ENCODE data around the gene C14orf132. TPM values are rescaled to one million over a fixed set of nuclear protein-coding genes. Genes with fewer than 3 reads are reported as not detected.

Gene C14orf132
- total and polyA plus RNA-seq, 3 donors from 2014 or later, result 1.4 to 8.4 (median 2.5) TPM

DNA sequence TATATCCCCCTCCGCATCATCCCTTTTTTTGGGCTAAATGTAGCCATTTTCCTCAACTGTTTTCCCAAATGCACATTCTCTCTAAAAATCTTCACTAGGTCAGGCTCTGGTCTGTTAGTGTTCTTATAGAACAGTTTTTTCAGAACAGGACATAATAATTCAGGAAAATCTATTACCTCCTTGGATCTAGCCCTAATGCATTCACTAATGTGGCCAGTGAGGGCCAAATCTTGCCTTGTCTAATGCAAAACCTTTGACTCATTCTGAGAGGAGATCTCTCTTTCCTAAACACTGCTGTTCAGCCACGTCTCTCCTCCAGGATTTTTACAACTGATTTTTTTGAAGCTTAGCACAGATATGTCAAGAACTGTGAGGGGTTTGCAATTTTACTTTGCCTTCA lies 15.5 kb downstream of the C14orf132 start:
- Histone ChIP-seq H3K27me3 (no peaks in the 10 kb centered on the region), H3K4me1 (no peaks in the 10 kb centered on the region), H3K27ac (no peak overlapping the region), H3K4me3 (no peak overlapping the region), H3K9me3 (no peaks in the 10 kb centered on the region), H3K36me3 (ENCODE audit: low read depth, missing control alignments) (no peaks in the 10 kb centered on the region)
- TF ChIP-seq POLR2A (IDR thresholded peaks at IDR 0.05), result no peak
- TF ChIP-seq, protein P1, sequence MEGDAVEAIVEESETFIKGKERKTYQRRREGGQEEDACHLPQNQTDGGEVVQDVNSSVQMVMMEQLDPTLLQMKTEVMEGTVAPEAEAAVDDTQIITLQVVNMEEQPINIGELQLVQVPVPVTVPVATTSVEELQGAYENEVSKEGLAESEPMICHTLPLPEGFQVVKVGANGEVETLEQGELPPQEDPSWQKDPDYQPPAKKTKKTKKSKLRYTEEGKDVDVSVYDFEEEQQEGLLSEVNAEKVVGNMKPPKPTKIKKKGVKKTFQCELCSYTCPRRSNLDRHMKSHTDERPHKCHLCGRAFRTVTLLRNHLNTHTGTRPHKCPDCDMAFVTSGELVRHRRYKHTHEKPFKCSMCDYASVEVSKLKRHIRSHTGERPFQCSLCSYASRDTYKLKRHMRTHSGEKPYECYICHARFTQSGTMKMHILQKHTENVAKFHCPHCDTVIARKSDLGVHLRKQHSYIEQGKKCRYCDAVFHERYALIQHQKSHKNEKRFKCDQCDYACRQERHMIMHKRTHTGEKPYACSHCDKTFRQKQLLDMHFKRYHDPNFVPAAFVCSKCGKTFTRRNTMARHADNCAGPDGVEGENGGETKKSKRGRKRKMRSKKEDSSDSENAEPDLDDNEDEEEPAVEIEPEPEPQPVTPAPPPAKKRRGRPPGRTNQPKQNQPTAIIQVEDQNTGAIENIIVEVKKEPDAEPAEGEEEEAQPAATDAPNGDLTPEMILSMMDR (IDR thresholded peaks at IDR 0.05), result no peak
- intact Hi-C loops (cut with DNase I; ENCODE audit: low total_unique reads), result no loop called here
- no peak for DNase-seq
- WGBS, 2 donors, result 76 to 81% methylated on average over 2 of the region's 2 CpGs

DNA sequence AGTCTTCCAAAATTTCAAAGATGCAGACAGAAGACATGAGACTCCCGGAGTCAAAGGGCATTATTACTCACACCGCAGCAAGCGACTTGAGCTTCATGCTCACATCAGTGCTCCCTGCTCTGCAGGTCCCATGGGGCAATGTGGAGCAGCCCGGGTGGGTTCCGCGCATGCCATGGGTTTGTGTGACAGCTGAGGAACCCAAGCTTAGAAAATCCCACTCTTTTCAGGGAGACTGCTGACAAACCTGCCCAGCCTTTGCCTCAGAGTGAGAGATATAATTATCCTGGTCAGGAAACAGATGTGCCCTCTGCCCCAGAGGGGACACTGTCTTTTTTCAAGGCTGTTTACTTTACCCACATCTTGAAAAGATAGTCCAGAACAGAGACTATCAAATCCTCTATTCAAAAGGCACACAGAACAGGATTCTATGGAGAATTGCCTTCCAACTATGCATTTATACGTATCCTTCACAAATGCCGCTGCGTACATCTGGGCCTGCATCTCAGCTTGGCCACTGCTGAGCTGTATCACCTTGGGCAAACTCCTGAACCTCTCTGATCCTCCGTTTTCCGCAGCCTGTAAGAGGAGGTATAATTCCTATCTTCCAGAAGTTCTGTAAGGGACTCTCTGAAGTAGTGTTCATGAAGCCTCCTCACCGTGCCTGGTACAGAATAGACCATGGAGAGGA lies 16.0 kb downstream of the C14orf132 start:
- no peak overlapping the region for H3K4me3 ChIP-seq
- no peaks in the 10 kb centered on the region for H3K36me3 ChIP-seq (ENCODE audit: low read depth, missing control alignments)
- no peaks in the 10 kb centered on the region for H3K4me1 ChIP-seq
- H3K27ac ChIP-seq, result no peak overlapping the region
- 76 to 82% methylated on average over 9 to 12 of the region's 12 CpGs for WGBS, 2 donors
- H3K9me3 ChIP-seq, result no peaks in the 10 kb centered on the region
- TF ChIP-seq POLR2A (IDR thresholded peaks at IDR 0.05), result no peak
- TF ChIP-seq, protein P1 (IDR thresholded peaks at IDR 0.05), result no peak
- intact Hi-C loops (cut with DNase I; ENCODE audit: low total_unique reads), result no loop called here
- H3K27me3 ChIP-seq, result no peaks in the 10 kb centered on the region
- DNase-seq, result no peak

DNA sequence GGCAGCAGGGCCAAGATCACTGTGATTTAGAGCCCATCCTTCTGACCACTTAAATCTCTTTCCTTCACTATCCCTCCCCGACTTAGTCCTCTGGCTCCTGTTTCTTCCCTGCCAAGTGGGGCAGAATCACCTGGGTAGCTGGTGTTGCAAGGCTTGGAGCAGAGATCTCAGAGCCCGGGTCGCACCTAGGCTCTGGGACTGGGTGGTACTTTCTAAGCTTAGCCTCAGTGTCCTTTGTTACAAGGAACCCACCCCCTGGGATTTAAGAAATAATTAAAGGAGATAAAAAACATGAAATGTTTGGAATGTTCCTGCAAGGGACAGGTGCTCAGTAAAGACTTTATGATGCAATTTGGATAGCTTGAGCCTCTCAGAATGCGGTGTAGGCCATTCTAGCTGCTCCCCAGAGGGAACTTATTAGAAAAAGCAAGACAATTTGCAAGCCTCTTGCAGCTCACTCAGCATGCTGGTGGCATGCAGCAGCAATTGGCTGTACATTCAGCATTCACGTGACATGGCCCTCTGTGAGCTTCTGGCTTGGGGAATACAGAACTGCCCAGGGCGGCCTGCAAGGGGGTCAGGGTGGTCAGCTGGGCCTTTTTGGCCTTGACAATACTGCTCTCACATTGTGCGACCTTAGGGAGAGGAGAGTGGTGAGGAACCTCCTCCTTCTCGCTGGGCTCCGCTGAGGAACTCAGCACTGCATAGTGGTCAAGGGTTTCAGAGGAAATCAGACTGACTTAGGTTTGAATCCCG lies 16.8 kb downstream of the C14orf132 start:
- Histone ChIP-seq H3K27ac (no peak overlapping the region), H3K36me3 (ENCODE audit: low read depth, missing control alignments) (no peaks in the 10 kb centered on the region), H3K27me3 (no peaks in the 10 kb centered on the region), H3K4me3 (no peak overlapping the region), H3K9me3 (no peaks in the 10 kb centered on the region), H3K4me1 (no peaks in the 10 kb centered on the region)
- intact Hi-C loops (cut with DNase I; ENCODE audit: low total_unique reads), result no loop called here
- TF ChIP-seq, protein P1 (IDR thresholded peaks at IDR 0.05), result no peak
- no peak for TF ChIP-seq POLR2A (IDR thresholded peaks at IDR 0.05)
- 68 to 71% methylated on average over 10 of the region's 10 CpGs for WGBS, 2 donors
- DNase-seq, result no peak

DNA sequence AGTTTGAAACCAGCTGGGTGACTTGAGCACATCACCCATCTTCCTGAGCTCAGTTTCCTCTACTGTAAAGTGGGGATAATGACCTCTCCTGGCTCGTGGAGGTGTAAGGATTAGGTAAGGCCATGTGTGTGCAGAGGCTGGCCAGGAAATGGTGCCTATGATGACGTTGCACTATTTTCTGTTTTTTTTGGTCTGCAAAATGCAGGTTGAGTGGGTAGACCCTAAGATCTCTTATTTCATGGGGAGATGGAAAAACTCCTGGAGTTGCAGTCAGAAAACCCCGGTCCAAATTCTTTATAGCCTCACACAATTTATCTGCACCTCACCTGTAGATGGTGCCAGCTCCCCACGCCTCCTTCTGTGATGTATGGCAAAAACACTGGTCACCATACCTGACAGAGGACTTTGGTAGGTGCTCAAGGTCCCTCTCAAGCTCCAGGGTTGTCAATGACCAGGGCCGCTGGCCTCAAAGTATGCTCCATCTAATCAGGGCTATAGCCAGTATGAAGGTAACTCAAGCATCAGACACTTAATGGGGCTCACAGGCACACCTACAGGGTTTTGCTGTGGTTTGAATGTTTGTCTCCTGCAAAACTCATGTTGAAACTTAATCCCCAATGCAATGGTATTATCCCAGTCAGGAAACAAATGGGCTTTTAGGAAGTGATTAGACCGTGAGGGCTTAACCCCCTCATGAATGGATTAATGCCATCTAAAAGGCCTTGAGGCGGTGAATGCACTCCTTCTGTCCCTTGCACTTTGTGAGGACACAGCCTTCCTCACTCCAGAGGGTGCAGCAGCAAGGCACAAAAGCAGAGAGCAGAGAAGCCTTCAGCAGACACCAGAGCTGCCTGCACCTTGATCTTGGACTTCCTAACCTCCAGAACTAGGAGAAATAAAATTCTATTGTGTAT lies 17.6 kb downstream of the C14orf132 start:
- Histone ChIP-seq H3K4me3 (no peak overlapping the region), H3K4me1 (no peaks in the 10 kb centered on the region), H3K27ac (no peak overlapping the region), H3K27me3 (no peaks in the 10 kb centered on the region), H3K9me3 (no peaks in the 10 kb centered on the region), H3K36me3 (ENCODE audit: low read depth, missing control alignments) (no peaks in the 10 kb centered on the region)
- TF ChIP-seq, protein P1 (IDR thresholded peaks at IDR 0.05), result no peak
- TF ChIP-seq POLR2A (IDR thresholded peaks at IDR 0.05), result no peak
- WGBS, 2 donors, result 81 to 89% methylated on average over 7 of the region's 7 CpGs
- no peak for DNase-seq
- intact Hi-C loops (cut with DNase I; ENCODE audit: low total_unique reads), result no loop called here

Measured in testis (tissue), 3 donors.